CD14-positive monocyte (primary cell): Measurements from ENCODE around the gene CCDC12. TPM values are rescaled to one million over a fixed set of nuclear protein-coding genes. Genes with fewer than 3 reads are reported as not detected.

ENCODE experiments used
- DNase-seq, 3 donors: peaks; one replicate each; pipeline ENCODE4 v3.0.0-alpha.2; 2011 to 2022
- H2AFZ ChIP-seq: 2 replicates; pipeline ENCODE4 v1.6.0; 2012; ENCODE audit warnings: mild to moderate bottlenecking, low read depth, low read length, inconsistent platforms; ENCODE audit not compliant: insufficient read depth, poor library complexity, severe bottlenecking
- H3K27ac ChIP-seq, 2 donors: 1 replicate in 1 of 2; 2 replicates in 1 of 2; pipeline ENCODE4 v1.5.1; 2012 to 2013; ENCODE audit warnings: low read length in 2 of 2, control low read depth in 1 of 2, inconsistent platforms in 1 of 2, low read depth in 1 of 2, mild to moderate bottlenecking in 1 of 2
- H3K27me3 ChIP-seq, 2 donors: one replicate each; pipeline versions ENCODE4 v1.6.0 to v1.6.1; 2011 to 2013; ENCODE audit warnings: low read length in 2 of 2; ENCODE audit not compliant: control insufficient read depth in 2 of 2, insufficient read depth in 2 of 2
- H3K36me3 ChIP-seq, 2 donors: replicated peaks in 1 of 2; 1 replicate in 1 of 2; 2 replicates in 1 of 2; pipeline versions ENCODE4 v1.5.1 to v1.6.1; 2012 to 2013; ENCODE audit warnings: low read length in 2 of 2, control low read depth in 1 of 2, inconsistent platforms in 1 of 2, mild to moderate bottlenecking in 1 of 2; ENCODE audit not compliant: insufficient read depth in 2 of 2, control insufficient read depth in 1 of 2
- H3K4me1 ChIP-seq, 2 donors: 1 replicate in 1 of 2; 2 replicates in 1 of 2; pipeline versions ENCODE4 v1.5.1 to v1.6.1; 2012 to 2013; ENCODE audit warnings: low read length in 2 of 2, control low read depth in 1 of 2, inconsistent platforms in 1 of 2, mild to moderate bottlenecking in 1 of 2, moderate library complexity in 1 of 2; ENCODE audit not compliant: insufficient read depth in 2 of 2, control insufficient read depth in 1 of 2
- H3K4me2 ChIP-seq: replicated peaks from 2 replicates; pipeline ENCODE3; 2012; ENCODE audit warnings: low read length, moderate library complexity, mild to moderate bottlenecking; ENCODE audit not compliant: poor library complexity, severe bottlenecking; ENCODE audit errors: extremely low read depth
- H3K4me3 ChIP-seq, 3 experiments: fragments of 200-600 bp in 1 of 3; sonication (generic) in 1 of 3; replicated peaks in 1 of 3; 1 replicate in 2 of 3; 2 replicates in 1 of 3; pipeline ENCODE4 v1.5.1; 2011 to 2013; ENCODE audit warnings: low read length in 3 of 3, mild to moderate bottlenecking in 3 of 3, control low read depth in 2 of 3, low read depth in 2 of 3, inconsistent platforms in 1 of 3, moderate library complexity in 1 of 3
- H3K79me2 ChIP-seq: 2 replicates; pipeline ENCODE4 v1.6.0; 2012; ENCODE audit warnings: mild to moderate bottlenecking, control low read depth, inconsistent platforms, low read length, moderate library complexity; ENCODE audit not compliant: insufficient read depth
- H3K9ac ChIP-seq: 2 replicates; pipeline ENCODE4 v1.6.0; 2017; ENCODE audit warnings: low read length, mild to moderate bottlenecking; ENCODE audit not compliant: insufficient read depth, poor library complexity, severe bottlenecking
- H3K9me3 ChIP-seq, 2 donors: replicated peaks in 1 of 2; 1 replicate in 1 of 2; 2 replicates in 1 of 2; pipeline versions ENCODE4 v1.5.1 to v1.6.1; 2012 to 2013; ENCODE audit warnings: low read length in 2 of 2, control low read depth in 1 of 2; ENCODE audit not compliant: control insufficient read depth in 1 of 2, insufficient read depth in 1 of 2
- H4K20me1 ChIP-seq: 2 replicates; pipeline ENCODE4 v1.6.0; 2012; ENCODE audit warnings: mild to moderate bottlenecking, low read length, control low read depth, moderate library complexity; ENCODE audit not compliant: insufficient read depth
- H3K27ac Mint-ChIP-seq, 7 donors: one replicate each; pipeline ENCODE4 v1.8.0; 2020; ENCODE audit warnings: mild to moderate bottlenecking in 7 of 7, mixed read lengths in 7 of 7, moderate library complexity in 6 of 7, inconsistent platforms in 2 of 7
- H3K27me3 Mint-ChIP-seq, 3 donors: one replicate each; pipeline ENCODE4 v1.8.0; 2021 to 2022; ENCODE audit warnings: low read depth in 3 of 3, mild to moderate bottlenecking in 3 of 3, mixed read lengths in 3 of 3, moderate library complexity in 3 of 3, inconsistent platforms in 1 of 3
- H3K36me3 Mint-ChIP-seq, 2 donors: one replicate each; pipeline ENCODE4 v1.8.0; 2020; ENCODE audit warnings: mixed read lengths in 2 of 2, inconsistent platforms in 1 of 2, mild to moderate bottlenecking in 1 of 2
- H3K4me1 Mint-ChIP-seq: one replicate; pipeline ENCODE4 v1.8.0; 2020; ENCODE audit warnings: mild to moderate bottlenecking, mixed read lengths
- H3K4me3 Mint-ChIP-seq, 2 donors: one replicate each; pipeline ENCODE4 v1.8.0; 2020; ENCODE audit warnings: mild to moderate bottlenecking in 2 of 2, mixed read lengths in 2 of 2, moderate library complexity in 1 of 2
- H3K9me3 Mint-ChIP-seq, 7 donors: one replicate each; pipeline ENCODE4 v1.8.0; 2020 to 2022; ENCODE audit warnings: mixed read lengths in 7 of 7, mild to moderate bottlenecking in 6 of 7, moderate library complexity in 6 of 7, inconsistent platforms in 2 of 7
- CTCF ChIP-seq: fragments of 200-600 bp; IDR thresholded peaks from one replicate; pipeline ENCODE4 v1.8.0; 2022; ENCODE audit warnings: antibody characterized with exemption, mild to moderate bottlenecking
- WGBS: methylation state at CpG from one replicate; pipeline ENCODE4 v1.1.5; 2013; ENCODE audit warnings: missing lambda C conversion rate; ENCODE audit not compliant: insufficient coverage; 5-methylcytosine and 5-hydroxymethylcytosine counted together
- intact Hi-C, 2 donors: fragments of 100-400 bp; cut with micrococcal nuclease; formaldehyde crosslinking; loops; one replicate each; pipeline versions ENCODE4 v1.15.0 to v1.15.1; 2023
- polyA plus RNA-seq, 3 donors: library from polyadenylated mRNA; depleted of rRNA in 1 of 3; unstranded in 2 of 3; stranded (reverse) in 1 of 3; fragments of 300-500 nt in 2 of 3; fragments of >200 nt in 1 of 3; fragmentation: Illumina TruSeq in 2 of 3; gene quantifications; 1 replicate in 2 of 3; 2 replicates in 1 of 3; pipeline ENCODE4 v1.2.3, GENCODE V29; 2012 to 2021

CCDC12 gene
- polyA plus RNA-seq, 3 donors = 50.1 to 70.7 (median 55.8) TPM

DNA sequence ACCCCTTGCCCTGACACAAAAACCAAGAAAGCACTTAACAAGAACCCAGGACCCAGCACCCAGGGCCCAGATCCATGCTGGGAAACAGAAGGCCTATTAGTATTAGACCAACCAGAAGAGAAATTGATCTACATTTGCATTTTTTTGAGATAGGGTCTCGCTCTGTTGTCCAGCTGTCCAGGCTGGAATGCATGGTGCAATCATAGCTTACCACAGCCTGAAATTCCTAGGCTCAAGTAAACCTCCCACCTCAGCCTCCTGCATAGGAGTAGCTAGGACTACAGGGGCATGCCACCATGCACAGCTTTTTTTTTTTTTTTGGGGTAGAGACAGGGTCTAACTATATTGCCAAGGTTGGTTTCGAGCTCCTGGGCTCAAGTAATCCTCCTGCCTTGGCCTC lies 26.4 kb downstream of the CCDC12 start:
- peaks cover 91% of the 10 kb centered on the region for H3K4me1 Mint-ChIP-seq
- no peak for DNase-seq

More for the DNA sequence above, 26.4 kb downstream of the CCDC12 start:
- no peaks in the 10 kb centered on the region for H3K27me3 ChIP-seq
- intact Hi-C loops = loop anchor here in 1 of 2 donors (5.0 to 10.0 kb wide), 2 partner anchors 37 to 545 kb away; partner anchors contain the start of genes CCR5AS and CCRL2
- Mint-ChIP-seq H3K27ac (peak overlapping the region; percentile 78 to 98 (median 88)), H3K4me3 (peak overlapping the region in 1 of 2 donors; percentile 26), H3K36me3 (peaks cover 38 to 47% of the 10 kb centered on the region in 2 donors), H3K9me3 (peaks cover 0 to 2% (median 0%) of the 10 kb centered on the region in 7 donors), H3K27me3 (no peaks in the 10 kb centered on the region)
- peak overlapping the region; percentile 7 for H3K4me2 ChIP-seq
- H3K4me3 ChIP-seq = peak overlapping the region in 1 of 3 experiments; percentile 61
- H3K36me3 ChIP-seq = peaks cover 7 to 21% of the 10 kb centered on the region in 2 donors
- peak overlapping the region in 1 of 2 donors; percentile 37 for H3K27ac ChIP-seq
- peaks cover 96% of the 10 kb centered on the region for H4K20me1 ChIP-seq
- TF ChIP-seq CTCF = no peak
- H3K9me3 ChIP-seq = no peaks in the 10 kb centered on the region
- no peak overlapping the region for H2AFZ ChIP-seq
- 100% methylated on average over 1 of the region's 2 CpGs for WGBS
- peaks cover 95% of the 10 kb centered on the region for H3K79me2 ChIP-seq
- H3K4me1 ChIP-seq = peaks cover 86 to 88% of the 10 kb centered on the region in 2 donors
- H3K9ac ChIP-seq = no peak overlapping the region
